PFSK-1 (cell line): ENCODE results near the gene IL22RA2.

Source experiments
- FOXP2 ChIP-seq: optimal IDR thresholded peaks from 2 replicates; pipeline ENCODE3; 2011; ENCODE audit warnings: borderline replicate concordance, control low read depth, inconsistent platforms; ENCODE audit not compliant: insufficient read depth; ENCODE audit errors: extremely low read length, extremely low read depth
- POLR2AphosphoS5 ChIP-seq: IDR thresholded peaks from 2 replicates; pipeline ENCODE4 v1.6.1; 2012; ENCODE audit warnings: low read depth, mild to moderate bottlenecking, control low read depth, low read length, moderate library complexity
- REST ChIP-seq, 2 experiments: IDR thresholded peaks; 2 replicates each; pipeline versions ENCODE4 v1.6.1 to v1.8.0; 2011 to 2012; ENCODE audit warnings: low read depth in 2 of 2, low read length in 2 of 2, control low read depth in 1 of 2, inconsistent platforms in 1 of 2, mild to moderate bottlenecking in 1 of 2, moderate library complexity in 1 of 2; ENCODE audit not compliant: insufficient read depth in 1 of 2
- SIN3A ChIP-seq: IDR thresholded peaks from 2 replicates; pipeline ENCODE4 v1.6.1; 2012; ENCODE audit warnings: mild to moderate bottlenecking, low read length, moderate library complexity, borderline replicate concordance; ENCODE audit not compliant: insufficient read depth
- TAF1 ChIP-seq: IDR thresholded peaks from 2 replicates; pipeline ENCODE4 v1.6.1; 2012; ENCODE audit warnings: low read length, control low read depth, borderline replicate concordance; ENCODE audit not compliant: insufficient read depth

IL22RA2 gene

GRCh38 chr6:137193256-137194070 is 20.0 kb upstream of the IL22RA2 start:
- TF ChIP-seq FOXP2 (no peak), SIN3A (no peak), POLR2AphosphoS5 (no peak), TAF1 (no peak), REST (IDR thresholded peaks at IDR 0.05; ENCODE audit: insufficient read depth in 1 of 2, low read depth in 2 of 2, low read length in 2 of 2) (no peak)

GRCh38 chr6:137192821-137193220 is 19.4 kb upstream of the IL22RA2 start:
- TF ChIP-seq POLR2AphosphoS5 (no peak), SIN3A (no peak), FOXP2 (no peak), REST (IDR thresholded peaks at IDR 0.05; ENCODE audit: insufficient read depth in 1 of 2, low read depth in 2 of 2, low read length in 2 of 2) (no peak), TAF1 (no peak)

GRCh38 chr6:137191670-137192069 is 18.2 kb upstream of the IL22RA2 start:
- TF ChIP-seq TAF1 (no peak), POLR2AphosphoS5 (no peak), SIN3A (no peak), REST (IDR thresholded peaks at IDR 0.05; ENCODE audit: insufficient read depth in 1 of 2, low read depth in 2 of 2, low read length in 2 of 2) (no peak), FOXP2 (no peak)

- TF ChIP-seq SIN3A (no peak), FOXP2 (no peak), TAF1 (no peak)
These were observed 17.8 kb upstream of the IL22RA2 start for GRCh38 chr6:137191236-137191635.

GRCh38 chr6:137190583-137191094 is 17.2 kb upstream of the IL22RA2 start:
- TF ChIP-seq REST (IDR thresholded peaks at IDR 0.05; ENCODE audit: insufficient read depth in 1 of 2, low read depth in 2 of 2, low read length in 2 of 2) (no peak), POLR2AphosphoS5 (no peak), SIN3A (no peak)
